Measurements from ENCODE around the gene CASR. TPM values are rescaled to one million over a fixed set of nuclear protein-coding genes. Genes with fewer than 3 reads are reported as not detected.

Gene CASR
- total RNA-seq, 1 experiment from 2014 or later = 0.02 TPM

- no peak overlapping the region for H3K4ac ChIP-seq (ENCODE audit: low read depth, low read length)
- Mint-ChIP-seq H3K4me3 (no peak overlapping the region), H3K36me3 (ENCODE audit: insufficient read depth in 1 of 3, low read depth in 3 of 3) (no peaks in the 10 kb centered on the region), H3K27me3 (ENCODE audit: low read depth) (no peaks in the 10 kb centered on the region), H3K9me3 (no peaks in the 10 kb centered on the region), H3K4me1 (peaks cover 5 to 7% of the 10 kb centered on the region in 2 experiments), H3K27ac (no peak overlapping the region)
- no peaks in the 10 kb centered on the region for H3K27me3 ChIP-seq (ENCODE audit: insufficient read depth, low read length)
- no peak overlapping the region for H4K8ac ChIP-seq (replicated peaks; ENCODE audit: insufficient read length, low read depth, low read length)
- no peak overlapping the region for H2AFZ ChIP-seq (ENCODE audit: low read length)
- H3K9me3 ChIP-seq (ENCODE audit: control insufficient read depth, low read depth, low read length) = no peaks in the 10 kb centered on the region
- H2BK5ac ChIP-seq (ENCODE audit: insufficient read length, low read length) = no peak overlapping the region
- no peak overlapping the region for H2BK15ac ChIP-seq (ENCODE audit: low read depth, low read length)
- H3K79me1 ChIP-seq (ENCODE audit: insufficient read depth, low read depth, low read length, poor library complexity, severe bottlenecking) = no peaks in the 10 kb centered on the region
- H3K4me2 ChIP-seq (ENCODE audit: insufficient read depth, insufficient read length, low read length) = no peak overlapping the region
- H3K14ac ChIP-seq (ENCODE audit: insufficient read depth, low read length) = no peak overlapping the region
- TF ChIP-seq, protein P1, sequence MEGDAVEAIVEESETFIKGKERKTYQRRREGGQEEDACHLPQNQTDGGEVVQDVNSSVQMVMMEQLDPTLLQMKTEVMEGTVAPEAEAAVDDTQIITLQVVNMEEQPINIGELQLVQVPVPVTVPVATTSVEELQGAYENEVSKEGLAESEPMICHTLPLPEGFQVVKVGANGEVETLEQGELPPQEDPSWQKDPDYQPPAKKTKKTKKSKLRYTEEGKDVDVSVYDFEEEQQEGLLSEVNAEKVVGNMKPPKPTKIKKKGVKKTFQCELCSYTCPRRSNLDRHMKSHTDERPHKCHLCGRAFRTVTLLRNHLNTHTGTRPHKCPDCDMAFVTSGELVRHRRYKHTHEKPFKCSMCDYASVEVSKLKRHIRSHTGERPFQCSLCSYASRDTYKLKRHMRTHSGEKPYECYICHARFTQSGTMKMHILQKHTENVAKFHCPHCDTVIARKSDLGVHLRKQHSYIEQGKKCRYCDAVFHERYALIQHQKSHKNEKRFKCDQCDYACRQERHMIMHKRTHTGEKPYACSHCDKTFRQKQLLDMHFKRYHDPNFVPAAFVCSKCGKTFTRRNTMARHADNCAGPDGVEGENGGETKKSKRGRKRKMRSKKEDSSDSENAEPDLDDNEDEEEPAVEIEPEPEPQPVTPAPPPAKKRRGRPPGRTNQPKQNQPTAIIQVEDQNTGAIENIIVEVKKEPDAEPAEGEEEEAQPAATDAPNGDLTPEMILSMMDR (conservative IDR thresholded peaks at IDR 0.05) = no peak
- DNase-seq = no peak
- no peaks in the 10 kb centered on the region for H3K23me2 ChIP-seq (ENCODE audit: insufficient read length, low read depth, low read length, poor library complexity, severe bottlenecking)
- H2BK12ac ChIP-seq (ENCODE audit: insufficient read length, low read depth, low read length) = no peak overlapping the region
- no peak overlapping the region for H3K18ac ChIP-seq (ENCODE audit: insufficient read length, low read depth, low read length)
- no peak overlapping the region for H2BK20ac ChIP-seq (ENCODE audit: low read depth, low read length, poor library complexity, severe bottlenecking)
- no peaks in the 10 kb centered on the region for H4K20me1 ChIP-seq (ENCODE audit: control insufficient read depth, insufficient read depth, insufficient read length)
- H3K79me2 ChIP-seq (ENCODE audit: insufficient read depth, low read length) = no peaks in the 10 kb centered on the region
- H3K23ac ChIP-seq (ENCODE audit: insufficient read length, low read depth, low read length) = no peak overlapping the region
- no peak overlapping the region for H4K5ac ChIP-seq (ENCODE audit: insufficient read length, low read depth, low read length)
- no peak overlapping the region for H3K27ac ChIP-seq (ENCODE audit: insufficient read length, low read depth, low read length)
- no peaks in the 10 kb centered on the region for H3K4me1 ChIP-seq (ENCODE audit: insufficient read depth, low read length)
- H4K91ac ChIP-seq (ENCODE audit: insufficient read length, low read depth, low read length) = no peak overlapping the region
- no peak overlapping the region for H2BK120ac ChIP-seq (ENCODE audit: low read depth, low read length, poor library complexity, severe bottlenecking)
- H3K9ac ChIP-seq (ENCODE audit: extremely low read depth, insufficient read length, low read length) = no peak overlapping the region
- no peak overlapping the region for H2AK5ac ChIP-seq (ENCODE audit: insufficient read length, low read length)
- H3K56ac ChIP-seq (ENCODE audit: insufficient read length, low read depth, low read length) = no peak overlapping the region
- H3T11ph ChIP-seq (ENCODE audit: low read length) = no peak overlapping the region
These were observed 80.6 kb downstream of the CASR start for GRCh38 chr3:122263974-122264588.
